Nephron (organoid): ENCODE results near the gene MRPL47.
"Not testable (repeated sequence)": the region's sequence is repeated elsewhere in the genome, so short reads cannot be mapped to it uniquely, and the experiment has no call there.

Experiments used
- H3K27ac Mint-ChIP-seq, 3 experiments: 2 replicates each; pipeline ENCODE4 v1.8.0; 2020; ENCODE audit warnings: mixed read lengths in 3 of 3, mild to moderate bottlenecking in 2 of 3, moderate library complexity in 1 of 3
- H3K27me3 Mint-ChIP-seq: 2 replicates; pipeline ENCODE4 v1.8.0; 2021; ENCODE audit warnings: low read depth, mild to moderate bottlenecking, moderate library complexity, mixed read lengths
- H3K36me3 Mint-ChIP-seq: 2 replicates; pipeline ENCODE4 v1.8.0; 2020; ENCODE audit warnings: low read depth, mixed read lengths
- H3K4me1 Mint-ChIP-seq: 2 replicates; pipeline ENCODE4 v1.8.0; 2020; ENCODE audit warnings: mixed read lengths
- H3K4me3 Mint-ChIP-seq, 3 experiments: 2 replicates each; pipeline ENCODE4 v1.8.0; 2020; ENCODE audit warnings: mild to moderate bottlenecking in 3 of 3, mixed read lengths in 3 of 3, moderate library complexity in 2 of 3
- H3K9me3 Mint-ChIP-seq: 2 replicates; pipeline ENCODE4 v1.8.0; 2020; ENCODE audit warnings: mixed read lengths
- TF ChIP-seq, protein P1 (sequence below), 3 experiments: fragments of 200-600 bp; sonication (generic); IDR thresholded peaks; one replicate each; pipeline ENCODE4 v1.5.0; 2021; ENCODE audit warnings: antibody characterized with exemption in 3 of 3; ENCODE audit not compliant: unreplicated experiment in 3 of 3

The MRPL47 gene

DNA sequence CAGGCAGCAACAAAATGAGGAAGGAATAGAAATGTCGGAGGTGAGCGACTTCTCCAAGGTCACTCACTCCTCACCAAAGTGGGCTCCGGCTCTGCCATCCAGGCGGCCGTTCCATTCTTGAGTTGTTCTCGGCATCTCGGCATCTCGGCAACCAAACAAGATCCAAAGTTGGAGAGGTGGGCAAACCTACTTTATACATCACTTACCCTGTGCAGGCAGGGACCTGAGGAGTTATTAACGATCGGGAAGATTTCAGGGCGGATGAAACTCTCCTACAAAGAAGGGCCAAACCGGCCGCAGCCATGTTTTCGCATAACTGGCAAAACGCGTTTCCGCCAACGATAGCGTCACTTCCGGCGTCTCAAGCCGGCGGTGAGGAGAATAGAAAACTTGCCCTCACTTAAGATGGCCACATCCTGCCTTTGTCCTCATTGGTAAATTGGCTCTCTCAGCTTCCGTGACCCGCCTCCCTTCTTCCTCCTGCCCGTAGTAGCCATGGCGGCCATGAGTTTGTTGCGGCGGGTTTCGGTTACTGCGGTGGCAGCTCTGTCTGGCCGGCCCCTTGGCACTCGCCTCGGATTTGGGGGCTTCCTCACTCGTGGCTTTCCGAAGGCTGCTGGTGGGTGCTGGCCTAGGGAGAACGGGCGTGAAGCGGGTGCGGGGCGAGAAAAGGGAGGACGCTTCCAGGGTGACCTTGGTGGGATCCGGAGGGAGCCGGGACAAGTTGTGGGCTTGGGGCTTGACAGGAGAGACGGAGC is at the start of gene MRPL47, which contains the start of gene NDUFB5:
Gene MRPL47 (minus strand): TSS at position 318 of the 758 bp plus-strand sequence. CDS start 14 bp downstream, at position 304.
Gene NDUFB5 (plus strand): TSS at position 474 of the 758 bp plus-strand sequence. CDS start 22 bp downstream, at position 496.
- TF ChIP-seq, protein P1, sequence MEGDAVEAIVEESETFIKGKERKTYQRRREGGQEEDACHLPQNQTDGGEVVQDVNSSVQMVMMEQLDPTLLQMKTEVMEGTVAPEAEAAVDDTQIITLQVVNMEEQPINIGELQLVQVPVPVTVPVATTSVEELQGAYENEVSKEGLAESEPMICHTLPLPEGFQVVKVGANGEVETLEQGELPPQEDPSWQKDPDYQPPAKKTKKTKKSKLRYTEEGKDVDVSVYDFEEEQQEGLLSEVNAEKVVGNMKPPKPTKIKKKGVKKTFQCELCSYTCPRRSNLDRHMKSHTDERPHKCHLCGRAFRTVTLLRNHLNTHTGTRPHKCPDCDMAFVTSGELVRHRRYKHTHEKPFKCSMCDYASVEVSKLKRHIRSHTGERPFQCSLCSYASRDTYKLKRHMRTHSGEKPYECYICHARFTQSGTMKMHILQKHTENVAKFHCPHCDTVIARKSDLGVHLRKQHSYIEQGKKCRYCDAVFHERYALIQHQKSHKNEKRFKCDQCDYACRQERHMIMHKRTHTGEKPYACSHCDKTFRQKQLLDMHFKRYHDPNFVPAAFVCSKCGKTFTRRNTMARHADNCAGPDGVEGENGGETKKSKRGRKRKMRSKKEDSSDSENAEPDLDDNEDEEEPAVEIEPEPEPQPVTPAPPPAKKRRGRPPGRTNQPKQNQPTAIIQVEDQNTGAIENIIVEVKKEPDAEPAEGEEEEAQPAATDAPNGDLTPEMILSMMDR (IDR thresholded peaks at IDR 0.05; ENCODE audit: unreplicated experiment in 3 of 3), result no peak
- Mint-ChIP-seq H3K4me3 (peak within 1 kb of the TSS; percentile 98 to 99 (median 98)), H3K4me1 (peaks cover 24% of the 10 kb centered on the region), H3K27ac (peak within 1 kb of the TSS; percentile 86 to 97 (median 95)), H3K9me3 (no peaks in the 10 kb centered on the region), H3K36me3 (peaks cover 27% of the 10 kb centered on the region), H3K27me3 (no peaks in the 10 kb centered on the region)

GRCh38 chr3:179653096-179653797 is 48.8 kb upstream of the MRPL47 start:
- Mint-ChIP-seq H3K27ac (peak overlapping the region; percentile 92 to 97 (median 96)), H3K4me3 (peak overlapping the region; percentile 92 to 98 (median 98)), H3K4me1 (peaks cover 39% of the 10 kb centered on the region), H3K27me3 (peaks cover 4% of the 10 kb centered on the region), H3K9me3 (no peaks in the 10 kb centered on the region), H3K36me3 (peaks cover 9% of the 10 kb centered on the region)
- TF ChIP-seq, protein P1 (IDR thresholded peaks at IDR 0.05; ENCODE audit: unreplicated experiment in 3 of 3), result no peak

DNA sequence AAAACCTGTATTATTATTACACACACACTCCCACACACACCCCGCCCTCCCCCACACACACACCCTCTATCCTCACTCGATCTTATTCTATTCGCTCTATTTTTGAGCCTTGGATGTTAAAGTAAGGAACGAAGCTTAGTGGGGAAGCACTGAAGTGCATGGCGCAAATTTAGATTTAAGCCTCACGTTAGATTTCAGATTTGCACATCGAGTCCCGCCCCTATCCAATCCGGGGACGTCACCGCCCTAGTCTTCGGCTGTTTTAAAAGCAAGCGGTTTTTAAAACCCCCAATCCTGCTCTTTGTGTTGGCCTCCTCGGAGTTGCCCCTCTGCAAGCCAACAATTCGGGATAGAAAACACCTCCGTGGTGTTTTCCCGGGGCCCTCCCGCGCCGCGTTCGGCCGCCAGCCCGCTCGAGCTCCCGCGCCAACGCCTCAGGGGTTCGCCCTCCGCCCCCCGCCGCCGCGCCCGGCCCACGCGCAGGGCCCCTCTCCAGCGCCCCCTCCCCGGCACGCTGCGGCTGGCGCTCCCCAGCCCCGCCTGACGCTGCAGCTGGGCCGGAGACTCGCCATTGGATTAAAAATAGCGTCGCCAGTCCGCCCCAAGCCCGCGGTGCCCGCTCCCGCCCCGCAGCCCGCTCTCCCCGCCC is 48.1 kb upstream of the MRPL47 start, which contains the start of gene USP13:
Gene USP13 (plus strand): TSS at position 594 of the 649 bp plus-strand sequence. CDS start 186 bp downstream, outside the sequence.
- H3K27ac Mint-ChIP-seq, result peak within 1 kb of the TSS; percentile 92 to 97 (median 96)
- H3K4me1 Mint-ChIP-seq, result peaks cover 35% of the 10 kb centered on the region
- TF ChIP-seq, protein P1 (IDR thresholded peaks at IDR 0.05; ENCODE audit: unreplicated experiment in 3 of 3), result no peak
- H3K9me3 Mint-ChIP-seq, result no peaks in the 10 kb centered on the region
- peak within 1 kb of the TSS; percentile 92 to 98 (median 98) for H3K4me3 Mint-ChIP-seq
- peaks cover 9% of the 10 kb centered on the region for H3K36me3 Mint-ChIP-seq
- peaks cover 4% of the 10 kb centered on the region for H3K27me3 Mint-ChIP-seq

DNA sequence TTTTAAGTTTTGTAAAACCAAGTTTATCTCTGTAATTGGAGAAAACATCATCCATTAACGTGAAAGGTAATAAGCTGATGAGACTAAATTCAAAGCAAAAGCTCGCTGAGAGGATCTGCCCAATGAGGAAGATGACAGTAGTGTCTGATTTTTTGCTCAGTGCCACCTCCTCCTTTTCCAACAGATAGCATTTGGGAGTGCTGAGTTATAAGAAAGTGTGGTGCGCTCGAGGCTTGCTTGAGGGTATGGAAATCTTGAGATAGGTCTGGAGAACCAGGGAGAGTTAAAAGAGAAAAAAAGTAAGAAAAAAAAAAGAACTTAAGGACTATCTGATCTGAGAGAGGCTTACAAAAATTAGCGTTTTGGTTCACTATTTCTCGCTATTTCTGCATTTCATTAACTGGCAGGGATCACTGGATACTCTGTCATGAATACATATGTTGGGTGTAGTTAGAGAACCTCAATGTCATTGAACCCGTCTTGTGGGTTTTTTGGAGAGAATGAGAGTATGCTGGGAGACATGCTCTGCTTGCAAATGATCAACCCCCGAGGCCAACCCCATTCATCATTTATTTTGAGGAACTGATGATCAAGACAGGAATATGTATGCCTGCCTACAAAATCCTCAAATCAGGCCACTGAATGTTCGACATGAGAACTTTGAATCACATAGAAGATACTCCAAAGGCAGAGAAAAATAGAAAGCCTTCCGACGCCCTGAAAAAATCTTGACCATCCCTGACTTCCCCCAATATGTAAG is 47.4 kb upstream of the MRPL47 start:
- Mint-ChIP-seq H3K9me3 (no peaks in the 10 kb centered on the region), H3K4me3 (peak overlapping the region; percentile 76 to 89 (median 81)), H3K27me3 (peaks cover 4% of the 10 kb centered on the region), H3K4me1 (peaks cover 34% of the 10 kb centered on the region), H3K27ac (peak overlapping the region; percentile 64 to 96 (median 86)), H3K36me3 (peaks cover 9% of the 10 kb centered on the region)
- TF ChIP-seq, protein P1 (IDR thresholded peaks at IDR 0.05; ENCODE audit: unreplicated experiment in 3 of 3), result no peak

GRCh38 chr3:179646177-179646576 is 41.7 kb upstream of the MRPL47 start:
- Mint-ChIP-seq H3K27ac (no peak overlapping the region), H3K27me3 (peaks cover 4% of the 10 kb centered on the region), H3K36me3 (no peaks in the 10 kb centered on the region), H3K9me3 (no peaks in the 10 kb centered on the region), H3K4me3 (no peak overlapping the region), H3K4me1 (no peaks in the 10 kb centered on the region)
- TF ChIP-seq, protein P1 (IDR thresholded peaks at IDR 0.05; ENCODE audit: unreplicated experiment in 3 of 3), result no peak

- H3K27ac Mint-ChIP-seq, H3K27me3 Mint-ChIP-seq, H3K36me3 Mint-ChIP-seq, H3K4me1 Mint-ChIP-seq, H3K4me3 Mint-ChIP-seq, H3K9me3 Mint-ChIP-seq: not testable (repeated sequence)
Measured at GRCh38 chr3:179643837-179644236, 39.4 kb upstream of the MRPL47 start.
